Naive thymus-derived CD4-positive, alpha-beta T cell (primary cell): ENCODE results near the gene SLC1A7. TPM values are rescaled to one million over a fixed set of nuclear protein-coding genes. Genes with fewer than 3 reads are reported as not detected.

Source experiments
- ATAC-seq: fragments of 150-1000 bp; cut with Tn5 transposase; 2 replicates; pipeline ENCODE4 v1.10.0; 2021; ENCODE audit warnings: mild to moderate bottlenecking, moderate library complexity
- CTCF ChIA-PET: fragments of 350-600 bp; sonication (Branson Sonifier 250); formaldehyde crosslinking; loops from one replicate; lab custom pipeline; 2021; ENCODE audit warnings: antibody characterized with exemption; lab: Charles Lee
- POLR2A ChIA-PET: fragments of 350-600 bp; sonication (Branson Sonifier 250); formaldehyde crosslinking; loops from one replicate; lab custom pipeline; 2021; ENCODE audit warnings: antibody characterized with exemption, inconsistent platforms; lab: Charles Lee
- DNase-seq, 9 donors: peaks; one replicate each; pipeline versions ENCODE4 v3.0.0 to v3.0.0-alpha.2; 2020 to 2022; ENCODE audit warnings: mixed read lengths in 1 of 9
- H3K27ac ChIP-seq: one replicate; pipeline ENCODE4 v1.7.0; 2013; ENCODE audit warnings: mild to moderate bottlenecking, low read depth, low read length, moderate library complexity
- H3K27me3 ChIP-seq, 2 donors: one replicate each; pipeline ENCODE4 v1.7.0; 2013; ENCODE audit warnings: low read length in 2 of 2, mild to moderate bottlenecking in 2 of 2, moderate library complexity in 2 of 2; ENCODE audit not compliant: control insufficient read depth in 2 of 2, insufficient read depth in 2 of 2
- H3K36me3 ChIP-seq, 3 experiments: 1 replicate in 2 of 3; 2 replicates in 1 of 3; pipeline ENCODE4 v1.7.0; 2013; ENCODE audit warnings: low read length in 3 of 3, mild to moderate bottlenecking in 3 of 3, moderate library complexity in 1 of 3; ENCODE audit not compliant: insufficient read depth in 3 of 3, control insufficient read depth in 2 of 3
- H3K4me1 ChIP-seq, 2 donors: one replicate each; pipeline ENCODE4 v1.7.0; 2013; ENCODE audit warnings: low read length in 2 of 2, mild to moderate bottlenecking in 2 of 2, moderate library complexity in 1 of 2; ENCODE audit not compliant: control insufficient read depth in 2 of 2, insufficient read depth in 2 of 2
- H3K4me3 ChIP-seq: 2 replicates; pipeline ENCODE4 v1.7.0; 2013; ENCODE audit warnings: mild to moderate bottlenecking, low read length
- H3K9me3 ChIP-seq, 3 experiments: 1 replicate in 2 of 3; 2 replicates in 1 of 3; pipeline ENCODE4 v1.7.0; 2013; ENCODE audit warnings: low read length in 3 of 3; ENCODE audit not compliant: control insufficient read depth in 2 of 3
- H3K27ac Mint-ChIP-seq, 9 donors: one replicate each; pipeline ENCODE4 v1.8.0; 2020 to 2022; ENCODE audit warnings: mixed read lengths in 9 of 9, mild to moderate bottlenecking in 8 of 9, moderate library complexity in 5 of 9, inconsistent platforms in 2 of 9
- H3K27me3 Mint-ChIP-seq, 5 donors: one replicate each; pipeline ENCODE4 v1.8.0; 2021 to 2022; ENCODE audit warnings: mixed read lengths in 5 of 5, mild to moderate bottlenecking in 1 of 5
- H3K36me3 Mint-ChIP-seq, 5 donors: one replicate each; pipeline ENCODE4 v1.8.0; 2020 to 2022; ENCODE audit warnings: mixed read lengths in 5 of 5, mild to moderate bottlenecking in 3 of 5, inconsistent platforms in 1 of 5
- H3K4me1 Mint-ChIP-seq, 7 donors: one replicate each; pipeline ENCODE4 v1.8.0; 2020 to 2022; ENCODE audit warnings: mixed read lengths in 7 of 7, mild to moderate bottlenecking in 3 of 7, inconsistent platforms in 1 of 7
- H3K4me3 Mint-ChIP-seq, 10 donors: one replicate each; pipeline ENCODE4 v1.8.0; 2020 to 2022; ENCODE audit warnings: mild to moderate bottlenecking in 10 of 10, mixed read lengths in 10 of 10, moderate library complexity in 6 of 10, inconsistent platforms in 2 of 10
- H3K9me3 Mint-ChIP-seq, 11 donors: one replicate each; pipeline ENCODE4 v1.8.0; 2020 to 2022; ENCODE audit warnings: mixed read lengths in 11 of 11, mild to moderate bottlenecking in 4 of 11, inconsistent platforms in 1 of 11, moderate library complexity in 1 of 11
- intact Hi-C, 2 donors: fragments of 100-400 bp; cut with micrococcal nuclease; formaldehyde crosslinking; loops; one replicate each; pipeline ENCODE4 v1.15.1; 2023
- polyA plus RNA-seq, 2 donors: library from polyadenylated mRNA; unstranded; fragments of 300-500 nt; fragmentation: Illumina TruSeq; gene quantifications; one replicate each; pipeline ENCODE4 v1.2.3, GENCODE V29; 2021
- total RNA-seq, 6 experiments: library from RNA in 5 of 6; stranded (reverse) in 5 of 6; gene quantifications; 1 replicate in 5 of 6; 2 replicates in 1 of 6; pipeline ENCODE4 v1.2.3 and lab custom pipeline; 2021 to 2026

Gene SLC1A7
- total and polyA plus RNA-seq, 7 experiments from 2014 or later, result 0.16 to 1.8 TPM; not detected in 5

DNA sequence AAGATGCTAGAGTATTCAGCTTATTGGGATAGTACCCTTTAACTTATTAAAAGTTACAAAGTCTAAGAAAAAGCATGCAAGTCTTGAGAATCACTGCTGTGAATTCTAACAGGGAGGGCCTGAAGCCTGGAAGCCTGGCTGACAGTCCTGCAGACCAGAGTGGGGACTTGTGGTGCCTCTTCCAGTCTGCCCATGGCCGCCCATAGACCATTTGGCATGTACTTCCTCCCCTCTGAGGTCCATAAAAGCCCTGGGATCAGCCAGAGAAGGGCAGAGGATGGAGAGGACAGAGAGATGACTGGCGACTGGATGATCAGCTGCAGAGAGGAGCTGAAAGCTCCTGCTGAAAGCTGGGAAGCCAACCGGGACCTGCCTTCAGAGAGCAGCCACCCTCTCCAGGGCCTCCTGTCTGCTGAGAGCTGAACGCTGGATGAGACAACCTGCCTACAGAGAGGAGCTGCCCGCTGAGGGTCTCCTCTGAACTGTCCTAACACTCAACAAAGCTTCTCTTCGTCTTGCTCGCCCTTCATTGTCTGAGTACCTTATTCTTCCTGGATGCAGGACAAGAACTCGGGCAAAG, 12.5 kb upstream of the SLC1A7 start:
- Histone ChIP-seq H3K9me3 (no peaks in the 10 kb centered on the region), H3K27ac (no peak overlapping the region), H3K4me3 (no peak overlapping the region), H3K36me3 (no peaks in the 10 kb centered on the region), H3K27me3 (no peaks in the 10 kb centered on the region), H3K4me1 (no peaks in the 10 kb centered on the region)
- ATAC-seq (no peak), DNase-seq (no peak)
- no peak overlapping the region for H3K27ac Mint-ChIP-seq
- no peaks in the 10 kb centered on the region for H3K36me3 Mint-ChIP-seq
- H3K9me3 Mint-ChIP-seq, result no peaks in the 10 kb centered on the region
- CTCF ChIA-PET, result no interaction called here
- POLR2A ChIA-PET, result no interaction called here
- peaks cover 0 to 8% (median 0%) of the 10 kb centered on the region in 5 donors for H3K27me3 Mint-ChIP-seq
- intact Hi-C loops, result no loop called here
- H3K4me1 Mint-ChIP-seq, result peaks cover 0 to 1% (median 0%) of the 10 kb centered on the region in 7 donors
- H3K4me3 Mint-ChIP-seq, result no peak overlapping the region

DNA sequence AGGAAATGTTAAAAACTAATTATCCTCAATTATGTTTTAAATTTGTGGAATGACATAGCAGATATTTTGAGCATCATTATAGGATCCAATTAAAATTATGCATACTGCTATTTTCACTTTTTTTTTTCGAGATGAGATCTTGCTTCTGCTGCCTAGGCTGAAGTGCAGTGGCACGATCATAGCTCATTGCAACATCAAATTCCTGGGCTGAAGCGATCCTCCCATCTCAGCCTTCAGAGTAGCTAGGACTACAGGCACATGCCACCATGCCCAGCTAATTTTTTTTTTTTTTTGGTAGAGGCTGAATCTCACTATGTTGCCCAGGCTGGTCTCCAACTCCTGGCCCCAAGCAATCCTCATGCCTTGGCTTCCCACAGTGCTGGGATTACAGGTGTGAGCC, 11.3 kb upstream of the SLC1A7 start:
- Mint-ChIP-seq H3K4me1 (peaks cover 0 to 1% (median 0%) of the 10 kb centered on the region in 7 donors), H3K9me3 (no peaks in the 10 kb centered on the region)
- intact Hi-C loops, result no loop called here

DNA sequence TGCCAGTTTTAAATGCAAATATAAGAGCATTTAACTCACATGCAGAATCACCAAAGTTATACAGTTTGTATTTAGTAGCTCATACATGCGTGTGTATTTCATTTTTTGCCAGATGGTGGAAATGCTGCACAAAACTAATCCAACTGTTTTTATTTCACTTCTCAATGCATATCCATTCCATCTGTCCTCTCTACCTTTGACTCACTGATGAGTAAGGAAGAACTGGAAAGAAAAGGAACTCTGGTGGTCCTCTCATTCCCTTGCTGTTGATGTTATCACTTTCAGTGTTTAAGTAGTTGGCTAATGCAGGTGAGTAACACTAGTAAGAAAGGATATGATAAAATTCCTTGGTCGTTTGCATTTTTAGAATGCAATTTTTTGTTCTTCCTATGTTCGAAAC, 5.7 kb upstream of the SLC1A7 start:
- no peak for ATAC-seq
- Mint-ChIP-seq H3K4me1 (peaks cover 0 to 2% (median 0%) of the 10 kb centered on the region in 7 donors), H3K36me3 (no peaks in the 10 kb centered on the region), H3K27ac (no peak overlapping the region), H3K27me3 (peaks cover 0 to 6% (median 2%) of the 10 kb centered on the region in 5 donors), H3K4me3 (no peak overlapping the region), H3K9me3 (no peaks in the 10 kb centered on the region)
- POLR2A ChIA-PET, result no interaction called here
- Histone ChIP-seq H3K4me1 (no peaks in the 10 kb centered on the region), H3K36me3 (no peaks in the 10 kb centered on the region), H3K4me3 (no peak overlapping the region), H3K27me3 (no peaks in the 10 kb centered on the region), H3K9me3 (no peaks in the 10 kb centered on the region), H3K27ac (no peak overlapping the region)
- intact Hi-C loops, result no loop called here
- DNase-seq, result no peak
- CTCF ChIA-PET, result no interaction called here

More for the DNA sequence above, 11.3 kb upstream of the SLC1A7 start:
- Histone ChIP-seq H3K36me3 (no peaks in the 10 kb centered on the region), H3K27ac (no peak overlapping the region), H3K4me1 (no peaks in the 10 kb centered on the region), H3K9me3 (no peaks in the 10 kb centered on the region), H3K27me3 (no peaks in the 10 kb centered on the region), H3K4me3 (no peak overlapping the region)
- H3K36me3 Mint-ChIP-seq, result no peaks in the 10 kb centered on the region
- CTCF ChIA-PET, result no interaction called here
- DNase-seq (no peak), ATAC-seq (no peak)
- POLR2A ChIA-PET, result no interaction called here
- no peak overlapping the region for H3K4me3 Mint-ChIP-seq
- peaks cover 0 to 8% (median 0%) of the 10 kb centered on the region in 5 donors for H3K27me3 Mint-ChIP-seq
- no peak overlapping the region for H3K27ac Mint-ChIP-seq

DNA sequence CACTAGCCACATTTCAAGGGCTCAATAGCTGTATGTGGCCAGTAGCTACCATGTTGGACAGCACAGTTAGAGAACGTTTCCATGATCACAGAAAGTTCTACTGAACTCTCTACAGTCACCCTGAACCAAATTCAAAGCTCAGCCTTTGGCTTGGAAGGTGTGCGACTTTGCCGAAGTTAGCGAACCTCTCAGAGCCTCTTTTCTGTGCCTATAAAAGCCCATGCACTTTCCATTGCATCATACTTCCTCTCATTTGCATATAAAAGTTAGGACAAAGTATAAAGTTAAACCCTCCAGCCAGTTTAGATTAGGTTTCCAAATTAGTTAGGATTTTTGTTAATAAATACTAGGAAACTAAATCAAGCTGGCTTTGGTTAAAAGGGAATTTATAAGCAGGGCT, 4.7 kb upstream of the SLC1A7 start:
- DNase-seq (no peak), ATAC-seq (no peak)
- H3K9me3 ChIP-seq, result no peaks in the 10 kb centered on the region
- no peaks in the 10 kb centered on the region for H3K4me1 ChIP-seq
- no peaks in the 10 kb centered on the region for H3K27me3 ChIP-seq
- Mint-ChIP-seq H3K9me3 (no peaks in the 10 kb centered on the region), H3K27ac (no peak overlapping the region), H3K36me3 (no peaks in the 10 kb centered on the region), H3K4me1 (peaks cover 0 to 2% (median 0%) of the 10 kb centered on the region in 7 donors), H3K4me3 (no peak overlapping the region), H3K27me3 (peaks cover 0 to 6% (median 0%) of the 10 kb centered on the region in 5 donors)
- no peak overlapping the region for H3K4me3 ChIP-seq
- POLR2A ChIA-PET, result no interaction called here
- no peak overlapping the region for H3K27ac ChIP-seq
- H3K36me3 ChIP-seq, result no peaks in the 10 kb centered on the region
- intact Hi-C loops, result no loop called here
- CTCF ChIA-PET, result interaction anchor here (0.6 kb wide), 1 partner anchor 11 kb away, joined by 3 read pairs; no protein-coding TSS in a partner anchor

DNA sequence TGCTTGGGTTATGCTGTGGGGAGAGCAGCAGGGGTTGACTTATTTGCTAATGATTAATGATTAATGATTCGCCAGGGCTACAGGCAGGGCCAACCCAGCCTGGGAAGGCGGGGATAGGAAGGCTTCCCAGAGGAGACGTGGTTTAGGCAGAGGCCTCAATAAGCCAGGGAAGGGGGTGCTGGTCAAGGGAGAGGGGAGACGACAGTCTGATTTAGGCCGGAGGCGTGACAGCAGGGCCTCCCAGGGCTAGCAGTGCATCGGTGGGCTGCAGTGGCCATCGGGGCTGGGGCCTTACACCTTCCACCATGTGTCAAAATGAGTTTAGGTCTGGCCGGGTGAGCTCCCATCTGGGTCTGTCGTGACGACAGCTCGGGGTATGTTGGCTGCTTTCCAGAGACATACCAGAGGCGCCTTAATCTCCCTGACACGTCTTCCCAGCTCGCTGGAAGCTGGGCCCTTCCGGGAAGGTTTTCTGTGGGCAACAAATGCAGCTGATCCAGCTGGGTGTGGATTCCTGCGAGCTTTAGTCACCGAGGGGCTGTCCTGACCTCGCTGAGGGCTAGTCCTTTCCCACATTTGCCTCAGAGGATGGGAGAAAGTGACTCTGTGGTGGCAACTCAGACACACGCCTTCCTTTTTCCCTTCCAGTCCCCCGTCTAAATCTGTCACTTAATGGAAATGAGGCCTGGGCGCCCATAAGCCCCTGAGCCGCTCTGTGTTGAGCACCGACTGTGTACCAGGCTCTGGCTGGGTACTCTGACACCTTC, 3.7 kb upstream of the SLC1A7 start:
- Histone ChIP-seq H3K36me3 (no peaks in the 10 kb centered on the region), H3K27me3 (no peaks in the 10 kb centered on the region), H3K4me1 (no peaks in the 10 kb centered on the region), H3K27ac (no peak overlapping the region), H3K9me3 (no peaks in the 10 kb centered on the region), H3K4me3 (no peak overlapping the region)
- Mint-ChIP-seq H3K4me3 (no peak overlapping the region), H3K9me3 (no peaks in the 10 kb centered on the region), H3K27me3 (peaks cover 0 to 6% (median 0%) of the 10 kb centered on the region in 5 donors), H3K27ac (peak overlapping the region in 1 of 9 donors; percentile 36), H3K4me1 (peaks cover 0 to 2% (median 0%) of the 10 kb centered on the region in 7 donors), H3K36me3 (no peaks in the 10 kb centered on the region)
- ATAC-seq (no peak), DNase-seq (no peak)
- intact Hi-C loops, result no loop called here
- POLR2A ChIA-PET, result no interaction called here
- CTCF ChIA-PET, result no interaction called here

DNA sequence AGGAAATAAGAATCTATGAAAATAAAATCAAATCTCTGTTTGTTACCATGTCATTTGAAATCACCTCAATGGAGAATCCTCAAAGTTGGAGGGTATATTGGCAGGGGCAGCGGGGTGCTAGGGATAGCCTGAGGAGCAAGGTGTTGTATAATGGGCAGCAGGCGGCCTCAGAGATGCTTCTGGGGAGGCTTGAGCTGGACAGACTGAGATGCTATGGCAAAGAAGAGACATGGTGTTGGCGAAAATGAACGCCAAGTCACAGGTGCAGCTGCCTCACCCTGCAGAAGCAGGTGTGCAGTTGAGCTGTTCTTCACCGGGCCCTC, 3.1 kb upstream of the SLC1A7 start:
- Histone ChIP-seq H3K36me3 (no peaks in the 10 kb centered on the region), H3K9me3 (no peaks in the 10 kb centered on the region), H3K27me3 (no peaks in the 10 kb centered on the region), H3K4me3 (no peak overlapping the region), H3K27ac (no peak overlapping the region), H3K4me1 (no peaks in the 10 kb centered on the region)
- POLR2A ChIA-PET, result no interaction called here
- DNase-seq (no peak), ATAC-seq (no peak)
- peak overlapping the region in 1 of 9 donors; percentile 36 for H3K27ac Mint-ChIP-seq
- CTCF ChIA-PET, result no interaction called here
- H3K4me1 Mint-ChIP-seq, result peaks cover 0 to 2% (median 0%) of the 10 kb centered on the region in 7 donors
- intact Hi-C loops, result no loop called here
- H3K9me3 Mint-ChIP-seq, result no peaks in the 10 kb centered on the region
- no peak overlapping the region for H3K4me3 Mint-ChIP-seq
- peaks cover 0 to 5% (median 0%) of the 10 kb centered on the region in 5 donors for H3K27me3 Mint-ChIP-seq
- no peaks in the 10 kb centered on the region for H3K36me3 Mint-ChIP-seq
